Upper lobe of right lung (tissue), 1 donor: ENCODE measurements around the gene ZNF283. TPM values are rescaled to one million over a fixed set of nuclear protein-coding genes. Genes with fewer than 3 reads are reported as not detected.

Source experiments
- ATAC-seq: fragments of 200-7000 bp; cut with Tn5 transposase; one replicate; pipeline ENCODE4 v1.9.1; 2020; ENCODE audit warnings: mild to moderate bottlenecking, moderate library complexity
- DNase-seq: peaks from one replicate; pipeline ENCODE4 v3.0.0-alpha.2; 2020
- H3K27ac ChIP-seq: fragments of 200-600 bp; one replicate; pipeline ENCODE4 v1.8.0; 2022
- H3K27me3 ChIP-seq: fragments of 200-600 bp; one replicate; pipeline ENCODE4 v1.8.0; 2022; ENCODE audit warnings: mild to moderate bottlenecking
- H3K36me3 ChIP-seq: fragments of 200-600 bp; one replicate; pipeline ENCODE4 v1.8.0; 2022
- H3K4me1 ChIP-seq: fragments of 200-600 bp; one replicate; pipeline ENCODE4 v1.8.0; 2022
- H3K4me3 ChIP-seq: fragments of 200-600 bp; one replicate; pipeline ENCODE4 v1.8.0; 2022; ENCODE audit warnings: mild to moderate bottlenecking
- H3K9me3 ChIP-seq: fragments of 200-600 bp; one replicate; pipeline ENCODE4 v1.8.0; 2022
- intact Hi-C: fragments of 100-400 bp; cut with DNase I; formaldehyde crosslinking; loops from one replicate; pipeline ENCODE4 v1.11.0; 2022
- long read RNA-seq: library from polyadenylated mRNA; unstranded; transcript quantifications from one replicate; pipeline ENCODE4 v2.0.0, GENCODE V29; 2021
- total RNA-seq: library from RNA; stranded (reverse); fragmentation: NEBNext Ultra II Directional; extraction: Animal tissue kit (Norgen Biotek cat#: 25700); gene quantifications from one replicate; pipeline ENCODE4 v1.2.1, GENCODE V29; 2021
- TF ChIP-seq, protein P1 (sequence below): fragments of 200-600 bp; IDR thresholded peaks from one replicate; pipeline ENCODE4 v1.8.0; 2022; ENCODE audit warnings: antibody characterized with exemption
- donor health status: DM: no; HTN: yes; CAD: no; lungs with severe emphysema.

The ZNF283 gene
- 11.7 TPM for total RNA-seq
- long read RNA-seq, partial matches to known transcripts = 1 of 7 reads
- long read RNA-seq, other reads (novel, unspliced or antisense) = 6 of 7 reads

- Histone ChIP-seq H3K27ac (peak within 1 kb of the TSS; percentile 12), H3K4me1 (peaks cover 9% of the 10 kb centered on the region), H3K9me3 (no peaks in the 10 kb centered on the region), H3K4me3 (peak within 1 kb of the TSS; percentile 67), H3K36me3 (peaks cover 13% of the 10 kb centered on the region), H3K27me3 (no peaks in the 10 kb centered on the region)
- ATAC-seq (peak; percentile 100), DNase-seq (peak; percentile 93)
- TF ChIP-seq, protein P1, sequence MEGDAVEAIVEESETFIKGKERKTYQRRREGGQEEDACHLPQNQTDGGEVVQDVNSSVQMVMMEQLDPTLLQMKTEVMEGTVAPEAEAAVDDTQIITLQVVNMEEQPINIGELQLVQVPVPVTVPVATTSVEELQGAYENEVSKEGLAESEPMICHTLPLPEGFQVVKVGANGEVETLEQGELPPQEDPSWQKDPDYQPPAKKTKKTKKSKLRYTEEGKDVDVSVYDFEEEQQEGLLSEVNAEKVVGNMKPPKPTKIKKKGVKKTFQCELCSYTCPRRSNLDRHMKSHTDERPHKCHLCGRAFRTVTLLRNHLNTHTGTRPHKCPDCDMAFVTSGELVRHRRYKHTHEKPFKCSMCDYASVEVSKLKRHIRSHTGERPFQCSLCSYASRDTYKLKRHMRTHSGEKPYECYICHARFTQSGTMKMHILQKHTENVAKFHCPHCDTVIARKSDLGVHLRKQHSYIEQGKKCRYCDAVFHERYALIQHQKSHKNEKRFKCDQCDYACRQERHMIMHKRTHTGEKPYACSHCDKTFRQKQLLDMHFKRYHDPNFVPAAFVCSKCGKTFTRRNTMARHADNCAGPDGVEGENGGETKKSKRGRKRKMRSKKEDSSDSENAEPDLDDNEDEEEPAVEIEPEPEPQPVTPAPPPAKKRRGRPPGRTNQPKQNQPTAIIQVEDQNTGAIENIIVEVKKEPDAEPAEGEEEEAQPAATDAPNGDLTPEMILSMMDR = no peak
- intact Hi-C loops = no loop called here
These were observed at the start of gene ZNF283 for GRCh38 chr19:43826787-43827754. Gene ZNF283 (plus strand): TSS chr19:43827321. CDS start chr19:43833505, 6,184 bp downstream.

DNA sequence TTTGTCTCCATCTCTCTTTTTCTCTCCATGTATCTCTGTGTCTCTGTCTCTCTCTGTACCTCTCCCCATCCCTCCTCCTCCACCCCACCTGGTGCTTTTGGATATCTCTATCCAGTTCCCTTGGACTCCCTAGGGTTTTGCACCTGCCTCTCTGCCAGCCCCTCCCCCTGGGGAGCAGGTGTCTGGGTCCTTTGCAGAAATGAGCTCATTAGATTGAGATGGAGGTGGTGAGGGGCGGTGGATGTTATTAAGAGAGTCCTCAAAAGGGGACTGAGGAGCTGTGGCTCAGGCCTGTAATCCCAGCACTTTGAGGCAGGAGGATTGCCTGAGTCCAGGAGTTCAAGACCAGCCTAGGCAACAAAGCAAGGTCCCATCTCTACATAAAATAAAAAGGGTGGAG lies 48.5 kb upstream of the ZNF283 start:
- TF ChIP-seq, protein P1 = no peak
- peaks cover 33% of the 10 kb centered on the region for H3K4me1 ChIP-seq
- H3K9me3 ChIP-seq = no peaks in the 10 kb centered on the region
- ATAC-seq (no peak), DNase-seq (no peak)
- H3K27me3 ChIP-seq = peaks cover 8% of the 10 kb centered on the region
- intact Hi-C loops = no loop called here
- no peak overlapping the region for H3K27ac ChIP-seq
- H3K36me3 ChIP-seq = no peaks in the 10 kb centered on the region
- H3K4me3 ChIP-seq = no peak overlapping the region

GRCh38 chr19:43779147-43779819 lies 47.8 kb upstream of the ZNF283 start:
- Histone ChIP-seq H3K9me3 (no peaks in the 10 kb centered on the region), H3K27ac (no peak overlapping the region), H3K4me1 (peaks cover 29% of the 10 kb centered on the region), H3K27me3 (peaks cover 8% of the 10 kb centered on the region), H3K4me3 (peak overlapping the region; percentile 3), H3K36me3 (no peaks in the 10 kb centered on the region)
- TF ChIP-seq, protein P1 = no peak
- DNase-seq = peak; percentile 74
- peak; percentile 51 for ATAC-seq
- intact Hi-C loops = no loop called here

GRCh38 chr19:43779820-43780219 lies 47.3 kb upstream of the ZNF283 start:
- TF ChIP-seq, protein P1 = no peak
- no peak for ATAC-seq
- intact Hi-C loops = no loop called here
- no peak overlapping the region for H3K27ac ChIP-seq
- H3K4me1 ChIP-seq = peaks cover 24% of the 10 kb centered on the region
- no peak for DNase-seq
- no peaks in the 10 kb centered on the region for H3K36me3 ChIP-seq
- H3K9me3 ChIP-seq = no peaks in the 10 kb centered on the region
- H3K27me3 ChIP-seq = peaks cover 8% of the 10 kb centered on the region
- peak overlapping the region; percentile 10 for H3K4me3 ChIP-seq

GRCh38 chr19:43780706-43781525 lies 46.2 kb upstream of the ZNF283 start, which contains the start of gene KCNN4:
Gene KCNN4 (minus strand): TSS chr19:43780973. CDS start chr19:43780861, 112 bp downstream.
- intact Hi-C loops = no loop called here

More at GRCh38 chr19:43780706-43781525, 46.2 kb upstream of the ZNF283 start, which contains the start of gene KCNN4:
- peaks cover 23% of the 10 kb centered on the region for H3K4me1 ChIP-seq
- TF ChIP-seq, protein P1 = no peak
- peak within 1 kb of the TSS; percentile 32 for H3K4me3 ChIP-seq
- DNase-seq (peak; percentile 70), ATAC-seq (peak; percentile 30)
- H3K36me3 ChIP-seq = no peaks in the 10 kb centered on the region
- H3K27ac ChIP-seq = no peak within 1 kb of the TSS
- H3K27me3 ChIP-seq = peaks cover 8% of the 10 kb centered on the region
- no peaks in the 10 kb centered on the region for H3K9me3 ChIP-seq
